ENCODE measurements around the gene SNTB2.

SNTB2 gene

DNA sequence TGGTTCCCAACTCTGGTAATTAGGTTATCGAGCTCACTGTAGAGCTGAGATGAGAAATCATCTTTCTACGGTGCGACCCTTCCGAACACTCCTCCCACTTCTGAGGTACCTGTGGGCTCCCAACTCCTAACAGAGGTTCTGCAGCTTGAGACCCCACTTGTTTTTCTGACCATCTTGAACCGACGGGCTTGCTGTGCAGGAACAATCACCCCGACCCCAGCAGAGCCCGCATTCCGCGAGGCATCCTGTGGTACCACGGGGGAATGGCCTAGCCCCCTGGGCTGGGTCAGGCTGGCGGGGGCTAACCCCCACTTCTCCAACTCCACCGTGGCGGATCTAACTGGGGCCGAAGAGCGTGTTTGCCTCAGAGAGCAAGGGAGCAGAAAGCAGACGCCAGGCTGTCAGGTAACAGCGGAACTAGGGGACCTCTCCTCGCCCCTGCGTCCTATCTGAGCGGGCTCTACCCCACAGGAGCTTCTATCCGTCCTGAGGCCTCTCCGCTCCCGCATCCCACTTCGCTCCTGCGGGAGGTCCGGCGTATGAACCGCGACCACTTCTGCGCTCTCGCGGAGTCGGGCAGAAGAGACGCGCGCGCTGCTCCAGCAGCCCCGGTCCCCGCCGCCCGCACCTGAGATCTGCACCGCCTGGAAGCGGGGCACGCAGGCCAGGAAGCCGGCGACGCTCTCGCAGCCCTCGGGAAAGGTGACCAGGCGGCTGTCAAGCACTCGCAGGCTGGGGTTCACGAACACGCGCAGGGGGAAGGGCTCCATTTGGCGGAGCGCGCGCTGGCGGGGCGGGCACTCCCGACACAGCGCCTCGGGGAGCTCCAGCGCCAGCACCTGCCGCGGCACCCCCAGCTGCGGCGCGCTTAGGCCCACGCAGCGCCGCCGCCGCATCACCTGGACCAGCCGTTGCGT is 142.7 kb downstream of the SNTB2 start:
- TF ChIP-seq YY1 (IDR thresholded peaks at IDR 0.05; ENCODE audit: insufficient read depth, insufficient read length) (no peak), ZNF274 (IDR thresholded peaks at IDR 0.05; ENCODE audit: low read depth, low read length) (no peak), SUZ12 (IDR thresholded peaks at IDR 0.05; ENCODE audit: extremely low read depth, insufficient read depth, insufficient read length) (no peak)
- Histone ChIP-seq H3K4me1 (ENCODE audit: insufficient read depth, insufficient read length) (peaks cover 5% of the 10 kb centered on the region), H3K9ac (ENCODE audit: insufficient read length, low read depth) (peak overlapping the region; percentile 93), H3K36me3 (ENCODE audit: insufficient read depth, insufficient read length, low read length) (peaks cover 75% of the 10 kb centered on the region), H3K9me3 (ENCODE audit: insufficient read depth, low read length) (no peaks in the 10 kb centered on the region), H3K27me3 (ENCODE audit: insufficient read depth, insufficient read length) (no peaks in the 10 kb centered on the region), H3K4me3 (ENCODE audit: insufficient read length, low read depth) (peak overlapping the region; percentile 87)
- DNase-seq (ENCODE audit: low read depth, low spot score), result no peak

DNA sequence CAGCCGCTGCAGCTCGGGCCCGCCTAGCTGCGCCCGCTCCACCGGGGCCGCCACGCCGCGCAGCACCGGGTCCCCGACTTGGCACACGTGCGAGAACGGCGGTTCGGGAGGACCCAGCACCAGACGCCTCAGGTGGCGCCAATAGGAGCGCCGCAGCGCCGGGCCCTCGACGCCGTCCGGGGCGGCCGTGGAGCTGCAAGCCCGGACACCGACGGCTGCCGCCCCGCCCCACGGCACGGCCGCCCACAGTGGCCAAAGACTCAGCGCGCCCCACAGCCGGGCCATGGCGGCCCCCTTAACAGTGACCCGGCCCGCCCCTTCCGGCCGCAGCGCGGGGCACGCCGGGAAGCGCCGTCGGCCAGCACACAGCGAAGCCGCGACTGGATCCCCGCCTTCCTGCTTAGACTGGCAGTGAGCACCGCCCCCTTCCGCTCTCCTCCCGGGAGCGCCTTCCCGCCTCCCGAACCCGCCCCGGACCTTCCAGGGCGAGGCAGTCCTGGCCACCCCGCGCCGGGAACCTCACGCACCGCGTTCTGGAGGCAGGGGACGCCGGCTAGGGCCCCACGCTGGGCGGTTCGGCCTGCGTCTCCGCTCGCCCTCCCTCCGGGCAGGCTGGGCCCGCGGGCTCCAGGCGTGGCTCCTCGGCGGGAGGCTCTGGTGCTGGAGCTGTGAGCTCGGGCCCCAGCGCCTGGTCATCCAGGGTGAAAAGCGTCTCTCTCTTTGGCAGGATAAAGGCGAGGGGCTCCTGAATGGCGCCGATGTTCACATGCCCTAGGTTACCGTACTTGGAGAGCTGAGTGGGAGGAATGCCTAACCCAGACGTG is 143.5 kb downstream of the SNTB2 start, which contains the start of gene PDF:
Gene PDF, minus strand, starts transcription at position 303 of the 824 bp plus-strand sequence. Its CDS starts 18 bp downstream, at position 285.
- H3K4me1 ChIP-seq (ENCODE audit: insufficient read depth, insufficient read length), result peaks cover 5% of the 10 kb centered on the region
- H3K36me3 ChIP-seq (ENCODE audit: insufficient read depth, insufficient read length, low read length), result peaks cover 77% of the 10 kb centered on the region
- peak within 1 kb of the TSS; percentile 87 for H3K4me3 ChIP-seq (ENCODE audit: insufficient read length, low read depth)
- peak; percentile 92 for DNase-seq (ENCODE audit: low read depth, low spot score)
- no peaks in the 10 kb centered on the region for H3K27me3 ChIP-seq (ENCODE audit: insufficient read depth, insufficient read length)
- H3K9ac ChIP-seq (ENCODE audit: insufficient read length, low read depth), result peak within 1 kb of the TSS; percentile 93
- TF ChIP-seq SUZ12 (IDR thresholded peaks at IDR 0.05; ENCODE audit: extremely low read depth, insufficient read depth, insufficient read length) (no peak), YY1 (IDR thresholded peaks at IDR 0.05; ENCODE audit: insufficient read depth, insufficient read length) (peak; percentile 71), ZNF274 (IDR thresholded peaks at IDR 0.05; ENCODE audit: low read depth, low read length) (no peak)
- no peaks in the 10 kb centered on the region for H3K9me3 ChIP-seq (ENCODE audit: insufficient read depth, low read length)

- H3K9ac ChIP-seq (ENCODE audit: insufficient read length, low read depth), result no peak overlapping the region
- H3K4me3 ChIP-seq (ENCODE audit: insufficient read length, low read depth), result no peak overlapping the region
- no peaks in the 10 kb centered on the region for H3K9me3 ChIP-seq (ENCODE audit: insufficient read depth, low read length)
- no peaks in the 10 kb centered on the region for H3K27me3 ChIP-seq (ENCODE audit: insufficient read depth, insufficient read length)
- no peaks in the 10 kb centered on the region for H3K4me1 ChIP-seq (ENCODE audit: insufficient read depth, insufficient read length)
- TF ChIP-seq YY1 (IDR thresholded peaks at IDR 0.05; ENCODE audit: insufficient read depth, insufficient read length), result no peak
- no peak for TF ChIP-seq ZNF274 (IDR thresholded peaks at IDR 0.05; ENCODE audit: low read depth, low read length)
- TF ChIP-seq SUZ12 (IDR thresholded peaks at IDR 0.05; ENCODE audit: extremely low read depth, insufficient read depth, insufficient read length), result no peak
- H3K36me3 ChIP-seq (ENCODE audit: insufficient read depth, insufficient read length, low read length), result peaks cover 61% of the 10 kb centered on the region
- no peak for DNase-seq (ENCODE audit: low read depth, low spot score)
Observed at GRCh38 chr16:69334696-69335095, 147.7 kb downstream of the SNTB2 start.

DNA sequence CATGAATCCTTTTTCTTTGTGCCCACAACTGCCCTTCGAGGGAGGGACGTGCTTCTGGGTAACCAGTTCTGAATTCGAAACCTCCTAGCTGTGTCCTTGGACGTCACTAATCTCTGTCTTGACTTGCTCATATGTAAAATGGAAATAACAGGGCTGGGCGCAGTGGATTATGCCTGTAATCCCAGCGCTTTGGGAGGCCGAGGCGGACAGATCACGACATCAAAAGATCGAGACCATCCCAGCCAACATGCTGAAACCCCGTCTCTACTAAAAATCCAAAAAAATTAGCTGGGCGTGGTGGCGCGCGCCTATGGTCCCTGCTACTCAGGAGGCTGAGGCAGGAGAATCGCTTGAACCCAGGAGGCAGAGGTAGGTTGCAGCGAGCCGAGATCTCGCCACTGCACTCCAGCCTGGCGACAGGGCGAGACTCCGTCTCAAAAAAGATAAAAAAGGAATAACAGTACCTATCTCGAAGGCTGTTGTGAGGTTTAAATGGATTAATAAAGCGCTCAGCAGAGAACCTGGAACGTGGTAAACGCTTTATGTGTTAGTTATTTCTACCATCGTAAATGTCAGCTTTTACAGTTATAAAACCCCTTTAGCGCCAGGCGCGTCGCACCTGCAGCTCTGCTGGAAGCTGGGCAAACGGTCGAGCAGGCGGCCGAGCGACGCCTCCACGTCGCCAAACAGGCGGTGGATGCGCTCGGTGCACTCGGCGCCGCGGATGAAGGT is 151.8 kb downstream of the SNTB2 start:
- Histone ChIP-seq H3K4me1 (ENCODE audit: insufficient read depth, insufficient read length) (no peaks in the 10 kb centered on the region), H3K9ac (ENCODE audit: insufficient read length, low read depth) (peak overlapping the region; percentile 99), H3K36me3 (ENCODE audit: insufficient read depth, insufficient read length, low read length) (peaks cover 77% of the 10 kb centered on the region), H3K27me3 (ENCODE audit: insufficient read depth, insufficient read length) (no peaks in the 10 kb centered on the region), H3K9me3 (ENCODE audit: insufficient read depth, low read length) (no peaks in the 10 kb centered on the region), H3K4me3 (ENCODE audit: insufficient read length, low read depth) (peak overlapping the region; percentile 99)
- no peak for TF ChIP-seq ZNF274 (IDR thresholded peaks at IDR 0.05; ENCODE audit: low read depth, low read length)
- TF ChIP-seq SUZ12 (IDR thresholded peaks at IDR 0.05; ENCODE audit: extremely low read depth, insufficient read depth, insufficient read length), result no peak
- no peak for TF ChIP-seq YY1 (IDR thresholded peaks at IDR 0.05; ENCODE audit: insufficient read depth, insufficient read length)
- no peak for DNase-seq (ENCODE audit: low read depth, low spot score)

DNA sequence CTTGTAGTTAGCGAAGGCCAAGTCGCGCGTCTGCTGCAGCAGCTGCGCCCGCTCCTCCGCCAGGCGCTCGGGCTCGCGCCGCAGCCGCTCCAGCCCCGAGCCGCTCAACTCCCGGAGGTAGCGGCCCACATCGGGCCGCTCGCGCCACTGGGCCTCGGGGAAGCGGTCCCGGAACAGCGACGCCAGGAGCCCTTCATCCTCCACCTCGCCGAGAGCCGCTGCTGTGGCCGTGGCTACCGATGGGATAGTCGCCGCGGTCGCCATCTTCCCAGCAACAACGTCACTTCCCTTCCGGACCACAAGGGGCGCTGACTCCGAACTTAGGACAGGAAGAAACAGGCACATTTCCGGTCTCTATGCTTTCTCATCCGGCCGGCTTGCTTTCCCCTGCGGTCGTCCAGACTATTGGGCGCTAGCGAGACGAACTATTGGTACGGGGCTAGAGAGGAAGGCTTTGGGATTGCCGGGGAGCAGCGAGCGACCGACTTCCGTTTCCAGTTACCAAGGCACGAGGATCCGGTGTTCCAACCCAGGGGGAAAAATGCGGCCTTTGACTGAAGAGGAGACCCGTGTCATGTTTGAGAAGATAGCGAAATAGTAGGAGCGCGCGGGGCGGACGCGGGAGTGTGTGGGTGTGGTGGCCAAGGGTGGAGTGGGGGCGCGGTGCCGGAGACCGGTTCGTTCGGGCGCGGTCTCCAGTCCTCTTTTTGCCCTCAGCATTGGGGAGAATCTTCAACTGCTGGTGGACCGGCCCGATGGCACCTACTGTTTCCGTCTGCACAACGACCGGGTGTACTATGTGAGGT is 152.5 kb downstream of the SNTB2 start, which contains the start of the genes COG8 and NIP7:
Gene COG8, minus strand, starts transcription at position 276 of the 806 bp plus-strand sequence. Its CDS starts 12 bp downstream, at position 264.
Gene NIP7, plus strand, starts transcription at position 484 of the 806 bp plus-strand sequence. Its CDS starts 58 bp downstream, at position 542.
- H3K27me3 ChIP-seq (ENCODE audit: insufficient read depth, insufficient read length), result no peaks in the 10 kb centered on the region
- H3K9me3 ChIP-seq (ENCODE audit: insufficient read depth, low read length), result no peaks in the 10 kb centered on the region
- H3K4me3 ChIP-seq (ENCODE audit: insufficient read length, low read depth), result peak within 1 kb of the TSS; percentile 99
- no peaks in the 10 kb centered on the region for H3K4me1 ChIP-seq (ENCODE audit: insufficient read depth, insufficient read length)
- peak; percentile 98 for DNase-seq (ENCODE audit: low read depth, low spot score)
- H3K36me3 ChIP-seq (ENCODE audit: insufficient read depth, insufficient read length, low read length), result peaks cover 76% of the 10 kb centered on the region
- H3K9ac ChIP-seq (ENCODE audit: insufficient read length, low read depth), result peak within 1 kb of the TSS; percentile 99
- peak; percentile 79 for TF ChIP-seq YY1 (IDR thresholded peaks at IDR 0.05; ENCODE audit: insufficient read depth, insufficient read length)
- no peak for TF ChIP-seq SUZ12 (IDR thresholded peaks at IDR 0.05; ENCODE audit: extremely low read depth, insufficient read depth, insufficient read length)

GRCh38 chr16:69340095-69340644 is 153.2 kb downstream of the SNTB2 start:
- H3K4me1 ChIP-seq (ENCODE audit: insufficient read depth, insufficient read length), result no peaks in the 10 kb centered on the region
- H3K4me3 ChIP-seq (ENCODE audit: insufficient read length, low read depth), result peak overlapping the region; percentile 99
- TF ChIP-seq SUZ12 (IDR thresholded peaks at IDR 0.05; ENCODE audit: extremely low read depth, insufficient read depth, insufficient read length) (no peak), YY1 (IDR thresholded peaks at IDR 0.05; ENCODE audit: insufficient read depth, insufficient read length) (no peak), ZNF274 (IDR thresholded peaks at IDR 0.05; ENCODE audit: low read depth, low read length) (no peak)
- DNase-seq (ENCODE audit: low read depth, low spot score), result no peak
- no peaks in the 10 kb centered on the region for H3K27me3 ChIP-seq (ENCODE audit: insufficient read depth, insufficient read length)
- no peaks in the 10 kb centered on the region for H3K9me3 ChIP-seq (ENCODE audit: insufficient read depth, low read length)
- peak overlapping the region; percentile 99 for H3K9ac ChIP-seq (ENCODE audit: insufficient read length, low read depth)
- H3K36me3 ChIP-seq (ENCODE audit: insufficient read depth, insufficient read length, low read length), result peaks cover 70% of the 10 kb centered on the region

Measured in NT2/D1 (cell line).